Activated CD4-positive, alpha-beta T cell treated with anti-CD3 and anti-CD28 coated beads for 4 hours (primary cell): Measurements from ENCODE around the gene TESMIN.
A peak's percentile ranks its signal among the peaks of the same experiment; 100 is the strongest.

Experiments
- DNase-seq, 2 donors: peaks; one replicate each; pipeline ENCODE4 v3.0.0-alpha.2; 2020

TESMIN gene, protein sequence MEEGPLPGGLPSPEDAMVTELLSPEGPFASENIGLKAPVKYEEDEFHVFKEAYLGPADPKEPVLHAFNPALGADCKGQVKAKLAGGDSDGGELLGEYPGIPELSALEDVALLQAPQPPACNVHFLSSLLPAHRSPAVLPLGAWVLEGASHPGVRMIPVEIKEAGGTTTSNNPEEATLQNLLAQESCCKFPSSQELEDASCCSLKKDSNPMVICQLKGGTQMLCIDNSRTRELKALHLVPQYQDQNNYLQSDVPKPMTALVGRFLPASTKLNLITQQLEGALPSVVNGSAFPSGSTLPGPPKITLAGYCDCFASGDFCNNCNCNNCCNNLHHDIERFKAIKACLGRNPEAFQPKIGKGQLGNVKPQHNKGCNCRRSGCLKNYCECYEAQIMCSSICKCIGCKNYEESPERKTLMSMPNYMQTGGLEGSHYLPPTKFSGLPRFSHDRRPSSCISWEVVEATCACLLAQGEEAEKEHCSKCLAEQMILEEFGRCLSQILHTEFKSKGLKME

DNA sequence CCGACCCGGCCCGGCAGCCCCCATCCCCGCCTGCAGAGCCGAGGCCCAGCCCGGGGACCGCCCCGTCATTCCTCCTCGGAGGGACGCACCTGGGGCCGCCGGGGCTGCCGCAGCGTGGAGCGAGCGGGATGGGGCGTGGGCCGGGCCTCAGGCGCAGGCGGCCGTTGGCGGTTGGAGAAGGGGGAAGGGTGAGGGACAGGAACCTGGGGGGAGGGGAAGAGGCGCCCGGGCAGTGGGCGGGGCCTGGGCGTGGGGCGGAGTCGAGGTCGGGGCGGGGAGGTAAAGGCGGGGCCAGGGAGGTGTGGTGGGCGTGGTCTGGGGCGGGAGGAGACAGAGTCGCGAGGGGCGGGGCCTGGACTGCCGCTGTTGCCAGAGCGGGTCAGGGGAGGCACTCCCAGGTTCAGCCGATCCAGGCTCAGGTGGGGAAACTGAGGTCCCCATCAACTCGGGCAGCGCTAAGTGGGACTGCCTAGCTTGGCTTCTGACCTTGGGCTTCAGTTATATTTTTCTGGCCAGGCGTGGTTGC lies at the start of gene TESMIN:
Gene TESMIN, minus strand, starts transcription at position 190 of the 526 bp plus-strand sequence. CDS start 860 bp downstream, outside the sequence.
- DNase-seq, result peak; percentile 96

DNA sequence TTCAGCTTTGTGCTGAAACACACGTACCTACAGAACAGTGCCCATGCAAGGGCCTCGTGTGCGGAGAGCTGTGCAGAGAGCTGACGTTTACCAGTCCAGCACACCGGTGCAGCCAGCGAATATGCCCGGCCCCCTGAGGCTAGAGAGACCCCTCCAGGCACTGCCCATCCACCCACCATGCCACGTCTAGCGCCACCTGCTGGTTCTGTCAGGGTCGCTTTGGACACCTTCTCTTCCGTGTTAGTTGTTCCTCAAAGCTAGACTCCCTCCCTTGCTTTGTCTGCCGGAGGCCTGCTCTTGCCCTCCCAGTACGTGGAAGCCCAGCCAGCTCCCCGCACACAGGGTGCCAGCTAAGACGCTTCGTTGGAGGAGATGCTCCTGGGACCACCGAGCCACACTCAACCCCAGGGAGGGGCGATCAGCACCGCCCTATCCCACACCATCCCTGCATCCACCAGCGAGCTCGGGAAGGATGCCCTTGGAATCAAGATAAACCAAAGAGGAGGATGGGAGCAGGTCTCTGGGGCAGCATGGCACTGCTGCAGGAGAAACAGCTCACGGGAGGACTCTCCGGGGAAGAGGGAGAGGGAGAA lies 47.0 kb upstream of the TESMIN start:
- DNase-seq, result peak; percentile 35 to 38

DNA sequence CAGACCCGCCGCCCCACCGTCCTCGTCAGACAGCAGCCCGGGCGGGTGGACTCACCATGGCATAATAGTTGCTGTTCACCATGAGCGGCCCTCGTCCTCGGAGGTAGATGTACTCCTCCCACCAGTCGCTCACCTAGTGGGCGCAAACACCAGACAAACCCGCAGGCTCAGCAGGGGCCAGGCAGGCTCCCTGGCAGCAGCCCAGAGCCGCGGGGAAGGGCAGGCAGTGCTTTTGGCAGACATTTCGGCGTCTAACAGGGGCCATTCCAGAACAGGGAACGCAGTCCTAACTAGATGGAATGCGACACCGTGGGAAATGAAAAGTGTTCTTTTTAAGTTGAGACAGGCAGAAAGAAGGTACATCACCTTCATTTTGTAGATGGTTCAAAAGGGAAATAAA lies 45.5 kb upstream of the TESMIN start:
- no peak for DNase-seq

DNA sequence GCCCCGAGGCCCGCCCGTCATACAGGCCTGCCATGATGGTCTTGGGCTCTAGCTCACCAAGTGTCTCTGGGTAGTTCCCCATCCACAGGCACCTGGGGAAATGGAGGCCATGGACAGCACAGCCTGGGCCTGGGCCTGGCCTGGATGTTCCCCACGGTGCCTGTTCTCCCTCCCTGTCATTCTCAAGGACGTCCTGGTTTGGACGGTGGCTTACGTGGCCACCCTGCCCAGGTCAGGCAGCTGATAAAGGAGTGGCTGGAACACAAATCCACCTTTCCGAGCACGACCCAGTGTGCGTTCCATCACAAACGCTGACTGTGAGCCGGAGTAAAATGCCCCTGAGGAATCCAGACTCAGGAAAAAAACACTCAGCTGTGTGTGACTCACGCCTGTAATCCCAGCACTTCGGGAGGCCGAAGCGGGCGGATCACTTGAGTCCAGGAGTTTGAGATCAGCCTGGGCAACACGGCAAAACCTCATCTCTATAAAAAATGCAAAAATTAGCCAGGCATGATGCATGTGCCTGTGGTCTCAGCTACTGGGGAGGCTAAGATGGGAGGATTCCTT lies 41.2 kb upstream of the TESMIN start:
- DNase-seq, result no peak

DNA sequence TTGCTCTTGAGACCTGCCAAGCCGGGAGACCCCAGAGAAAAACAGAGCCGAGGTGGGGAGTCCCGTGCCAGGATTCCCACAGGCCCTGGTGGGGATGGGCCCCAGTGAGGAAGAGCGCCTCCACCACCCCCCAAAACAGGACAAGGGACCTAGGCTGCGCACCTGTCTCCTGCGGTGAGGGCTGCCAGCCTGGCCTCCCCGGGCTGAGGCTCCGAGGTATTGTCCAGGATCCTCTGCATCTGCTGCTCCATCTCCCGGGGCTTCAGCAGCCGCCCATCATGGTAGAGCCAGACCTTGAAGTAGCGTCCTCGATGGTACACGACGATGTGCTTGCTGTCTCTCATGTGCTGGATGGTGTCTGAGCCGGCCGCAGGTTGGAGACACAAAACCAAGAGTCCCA lies 33.3 kb upstream of the TESMIN start:
- no peak for DNase-seq

DNA sequence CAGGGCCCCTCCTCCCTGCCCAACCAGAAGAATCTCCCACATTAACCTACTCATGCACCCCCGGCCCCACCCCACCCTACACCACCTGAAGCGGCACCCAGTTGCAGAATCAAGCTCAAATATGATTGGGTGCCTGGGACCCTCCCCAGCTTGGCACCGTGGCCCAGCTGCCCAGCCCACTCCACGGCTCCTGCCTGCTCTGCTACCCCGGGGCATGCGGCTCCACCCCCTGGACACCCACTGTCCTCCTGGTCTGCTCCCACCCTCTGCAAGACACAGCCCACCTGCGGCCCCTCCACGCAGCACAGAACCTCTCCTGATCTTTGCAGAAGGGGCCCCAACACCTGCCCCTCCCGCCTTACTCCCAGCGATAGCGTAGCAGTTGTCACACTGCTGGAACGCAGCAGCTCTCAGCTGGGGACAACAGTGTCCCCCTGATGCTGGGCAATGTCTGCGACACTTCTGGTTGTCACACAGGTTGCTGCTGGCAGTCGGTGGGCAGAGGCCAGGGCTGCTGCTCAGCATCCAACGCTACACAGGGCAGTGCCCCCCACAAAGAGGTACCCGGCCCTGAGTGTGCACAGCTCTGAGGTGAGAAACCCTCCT lies 32.0 kb upstream of the TESMIN start:
- no peak for DNase-seq

DNA sequence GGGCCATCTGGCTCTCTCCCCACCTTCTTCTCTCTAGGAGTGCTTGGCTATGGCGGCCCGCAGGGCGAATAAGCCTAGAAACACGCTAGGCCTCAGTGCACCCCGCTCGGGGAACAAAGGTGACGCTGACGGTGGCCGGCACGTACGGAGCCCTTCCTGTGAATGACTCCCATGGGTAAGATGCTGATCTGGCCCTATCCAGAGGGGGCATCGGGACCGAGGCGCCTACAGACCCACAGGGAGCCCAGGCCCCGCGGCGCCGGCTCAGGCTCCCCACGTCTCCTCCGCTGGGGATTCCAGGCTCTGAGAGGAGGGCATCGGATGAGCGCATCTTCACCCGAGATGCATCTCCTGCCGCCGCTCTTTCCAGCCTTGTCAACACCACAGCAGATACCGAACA lies 31.4 kb upstream of the TESMIN start:
- no peak for DNase-seq

DNA sequence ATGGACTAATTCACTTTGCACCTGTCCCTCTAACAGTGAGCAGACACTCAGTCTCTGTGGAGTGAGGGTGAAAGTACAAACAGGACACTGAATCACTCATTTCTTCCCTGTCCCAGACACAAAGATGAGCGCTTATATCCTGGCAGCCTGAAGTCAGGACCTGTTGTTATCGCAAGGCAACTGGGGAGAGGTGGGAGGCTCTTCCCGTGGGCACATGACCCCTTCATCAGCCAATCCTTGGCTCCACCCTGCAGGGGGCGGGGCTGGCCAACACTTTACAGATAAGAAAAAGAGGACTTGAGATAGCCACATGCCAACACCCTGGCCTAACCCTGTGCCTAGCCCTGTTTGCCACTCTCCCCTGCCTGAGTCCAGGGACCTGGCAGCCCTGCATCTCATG lies 29.5 kb upstream of the TESMIN start:
- DNase-seq, result no peak

DNA sequence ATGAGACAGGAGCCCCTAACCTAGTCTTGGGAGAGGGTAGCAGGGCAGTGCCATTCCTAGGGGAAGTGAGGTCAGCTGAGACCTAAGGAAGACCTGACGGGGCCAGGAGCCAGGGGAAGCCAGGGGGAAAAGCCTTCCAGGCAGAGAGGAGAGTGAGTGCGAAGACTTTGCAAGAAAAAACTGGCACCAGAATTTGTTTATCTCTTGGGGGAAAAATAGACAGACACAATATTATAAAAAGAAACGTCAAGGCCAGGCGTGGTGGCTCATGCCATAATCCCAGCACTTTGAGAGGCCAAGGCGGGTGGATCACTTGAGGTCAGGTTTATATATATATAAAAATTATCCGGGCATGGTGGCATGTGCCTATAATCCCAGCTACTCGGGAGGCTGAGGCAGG lies 26.9 kb upstream of the TESMIN start:
- no peak for DNase-seq

DNA sequence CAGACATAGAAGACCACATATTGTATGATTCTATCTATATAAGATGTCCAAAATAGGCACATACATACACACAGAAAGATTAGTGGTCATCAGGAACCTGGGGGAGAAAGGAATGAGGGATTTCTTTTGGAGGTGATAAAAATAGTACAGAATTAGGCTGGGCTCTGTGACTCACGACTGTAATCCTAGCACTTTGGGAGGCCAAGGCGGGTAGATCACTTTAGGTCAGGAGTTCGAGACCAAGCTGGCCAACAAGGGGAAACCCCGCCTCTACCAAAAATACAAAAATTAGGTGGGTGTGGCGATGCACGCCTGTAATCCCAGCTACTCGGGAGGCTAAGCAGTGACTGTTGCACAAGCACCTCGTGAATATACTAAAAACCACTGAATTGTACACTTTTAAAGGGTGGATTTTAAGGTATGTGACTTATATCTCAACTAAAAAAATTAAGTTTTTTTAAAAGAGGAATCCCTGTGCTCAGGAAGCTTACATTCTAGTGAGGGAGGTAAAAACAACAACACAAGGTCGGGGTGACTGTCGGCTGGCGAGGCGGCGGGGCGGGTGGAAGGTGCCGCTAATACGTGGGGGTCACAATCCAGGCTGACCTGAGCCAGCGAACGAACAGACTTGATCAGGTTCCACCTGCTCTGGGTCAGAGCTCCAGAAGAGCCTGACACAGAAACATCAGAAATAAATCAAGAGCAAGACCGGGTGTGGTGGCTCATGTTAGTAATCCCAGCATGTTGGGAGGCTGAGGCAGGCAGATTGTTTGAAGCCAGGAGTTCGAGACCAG lies 25.3 kb upstream of the TESMIN start:
- DNase-seq, result no peak

DNA sequence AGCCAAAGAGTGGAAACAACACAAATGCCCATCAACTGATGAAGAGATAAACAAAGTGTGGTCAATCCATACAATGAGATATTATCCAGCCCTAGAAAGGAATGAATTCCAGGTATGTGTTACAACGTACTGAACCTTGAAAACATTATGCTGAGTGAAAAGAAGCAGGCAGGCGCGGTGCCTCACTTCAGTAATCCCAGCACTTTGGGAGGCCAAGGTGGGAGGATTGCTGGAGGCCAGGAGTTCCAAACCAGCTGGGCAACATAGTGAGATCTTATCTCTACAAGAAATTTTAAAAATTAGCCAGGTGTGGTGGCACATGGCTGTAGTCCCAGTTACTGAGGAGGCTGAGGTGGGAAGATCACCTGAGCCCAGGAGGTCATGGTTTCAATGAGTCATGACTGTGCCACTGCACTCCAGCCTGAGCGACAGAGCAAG lies 24.6 kb upstream of the TESMIN start:
- DNase-seq, result no peak

DNA sequence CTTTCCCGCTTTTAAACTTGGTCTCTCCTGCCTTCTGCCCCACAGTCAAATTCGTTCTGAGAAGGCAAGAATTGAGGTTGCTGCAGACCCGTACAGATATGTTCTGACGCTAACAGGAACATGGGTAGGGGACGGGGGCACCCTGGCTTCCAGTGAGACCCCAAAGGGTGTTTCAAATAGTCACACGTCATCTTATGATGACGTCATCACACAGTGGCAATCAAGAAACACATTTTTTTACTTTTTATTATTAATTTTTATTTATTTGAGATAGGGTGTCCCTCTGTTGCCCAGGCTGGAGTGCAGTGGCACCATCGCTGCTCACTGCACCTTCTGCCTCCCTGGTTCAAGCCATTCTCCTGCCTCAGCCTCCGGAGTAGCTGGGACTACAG lies 22.9 kb upstream of the TESMIN start:
- no peak for DNase-seq

DNA sequence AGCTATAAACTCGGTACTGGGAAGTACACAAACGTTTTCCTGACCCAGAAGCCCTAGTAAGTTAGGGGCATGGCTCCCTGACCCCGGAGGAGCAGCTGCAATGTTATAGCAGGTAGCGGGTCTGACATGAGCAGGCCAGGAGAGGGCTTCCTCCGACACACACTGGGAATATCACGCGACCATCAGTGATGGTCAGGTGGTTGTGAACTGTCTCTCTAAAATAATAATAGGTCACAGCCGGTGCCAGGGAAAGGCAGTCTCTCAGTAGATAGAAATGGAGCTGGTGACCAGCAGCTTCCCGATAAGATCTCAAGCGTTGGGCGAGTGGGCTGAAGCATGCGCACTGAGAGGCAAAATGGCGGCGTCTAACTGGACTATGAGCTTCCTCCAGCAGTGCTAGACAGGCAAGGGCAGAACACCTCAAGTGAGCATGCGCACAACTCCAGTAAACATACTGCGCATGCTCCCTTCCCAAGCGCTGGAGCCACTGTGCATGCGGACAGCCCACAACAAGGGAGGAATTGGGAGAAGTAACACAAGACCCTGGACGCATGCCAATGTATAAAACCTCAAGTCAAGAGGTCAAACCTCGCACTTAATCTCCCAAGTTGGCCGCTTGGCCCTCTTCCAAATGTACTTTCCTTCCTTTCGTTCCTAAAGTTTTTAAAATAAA lies 22.3 kb upstream of the TESMIN start:
- no peak for DNase-seq

DNA sequence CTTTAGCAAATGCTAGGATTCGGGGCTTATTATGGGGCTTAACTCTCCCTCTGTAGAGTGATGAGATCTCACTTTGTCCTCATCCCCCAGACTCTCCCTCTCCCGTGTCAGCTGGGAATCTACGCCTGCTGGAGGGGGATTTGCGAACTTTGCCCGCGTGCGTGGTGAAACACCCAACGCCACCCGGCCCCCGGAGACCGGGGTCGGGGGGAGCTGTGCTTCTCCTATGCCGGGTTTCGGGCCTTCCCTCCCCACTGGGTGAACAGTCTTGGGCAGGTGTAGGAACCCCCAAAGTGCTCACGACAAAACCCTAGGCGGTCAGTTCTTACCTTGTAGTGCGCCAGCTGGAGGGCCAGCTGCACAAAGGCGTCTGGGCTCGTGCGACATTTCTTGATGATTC lies 21.6 kb upstream of the TESMIN start:
- no peak for DNase-seq

DNA sequence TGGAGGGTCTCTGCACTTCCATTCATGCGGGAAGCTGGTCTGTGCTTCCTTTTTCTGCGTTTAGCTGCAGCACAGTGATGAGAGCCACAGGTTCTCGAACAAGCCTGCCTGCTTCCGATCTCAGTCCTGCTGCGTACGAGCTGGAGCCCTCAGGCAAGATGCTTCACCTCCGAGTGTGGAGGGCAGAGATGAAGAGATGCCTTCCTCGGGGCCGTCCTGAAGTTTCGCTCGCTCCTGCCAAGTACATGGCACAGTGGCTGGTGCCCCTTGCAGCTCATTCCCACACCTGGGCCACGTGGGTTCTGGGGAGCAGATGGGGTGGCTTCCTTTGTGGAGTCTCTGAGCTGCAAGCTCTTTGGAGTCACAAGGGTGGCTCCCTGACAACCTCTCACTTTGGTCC lies 19.5 kb upstream of the TESMIN start:
- no peak for DNase-seq

DNA sequence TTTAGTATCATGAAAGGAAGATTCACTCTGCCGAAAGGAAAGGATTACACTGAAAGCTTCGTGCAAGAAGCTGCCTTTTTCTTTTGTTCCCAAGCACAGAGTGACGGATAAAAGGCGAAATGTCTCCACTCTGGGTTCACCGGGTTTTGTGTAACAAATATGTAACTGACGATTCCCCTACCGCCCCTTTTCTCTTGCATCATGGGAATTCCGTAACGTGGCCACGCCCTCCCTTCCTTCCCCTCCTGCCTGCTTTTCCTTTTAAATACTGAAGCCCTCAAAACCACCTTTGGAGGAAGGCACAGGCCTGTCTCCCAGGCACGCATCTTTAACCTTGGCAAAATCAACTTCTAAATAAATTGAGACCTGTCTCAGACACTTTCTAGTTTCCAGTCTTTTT lies 16.4 kb upstream of the TESMIN start:
- no peak for DNase-seq

DNA sequence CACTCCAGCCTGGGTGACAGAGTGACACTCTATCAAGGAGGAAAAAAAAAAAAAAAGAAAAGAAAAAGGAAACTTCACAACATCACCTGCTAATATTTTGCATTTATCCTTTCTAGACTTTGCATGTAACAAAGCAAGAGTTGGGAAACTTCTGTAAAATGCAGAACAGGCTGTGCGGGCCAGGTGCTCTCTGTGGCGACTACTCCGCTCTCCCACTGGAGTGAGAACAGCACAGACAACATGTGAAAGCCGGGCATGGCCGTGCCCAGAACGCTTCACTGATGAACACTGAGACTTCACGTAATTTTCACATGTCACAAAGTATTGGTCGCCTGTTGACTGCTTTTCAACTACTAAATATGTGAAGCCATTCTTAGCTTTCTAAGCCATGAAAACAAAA lies 15.5 kb upstream of the TESMIN start:
- DNase-seq, result no peak

DNA sequence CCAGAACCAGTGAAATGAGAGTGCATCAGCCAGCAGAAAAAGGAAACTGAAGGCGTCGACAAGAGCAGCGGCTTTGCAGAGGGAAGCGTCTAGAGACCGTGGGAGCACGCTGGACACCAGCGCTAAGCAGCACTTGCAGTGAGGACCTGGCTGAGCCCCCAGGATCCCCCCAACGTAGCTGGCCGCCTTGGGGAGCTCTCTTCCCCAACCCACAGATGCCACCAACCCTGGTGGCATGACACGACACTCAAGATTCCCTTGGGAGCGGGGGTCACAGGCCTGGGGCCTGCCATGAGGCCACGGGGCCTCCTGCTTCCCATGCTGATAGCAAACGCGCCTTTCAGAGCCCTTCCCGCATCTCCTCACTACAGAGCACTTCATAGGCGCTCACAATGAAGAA lies 13.4 kb upstream of the TESMIN start:
- DNase-seq, result no peak

DNA sequence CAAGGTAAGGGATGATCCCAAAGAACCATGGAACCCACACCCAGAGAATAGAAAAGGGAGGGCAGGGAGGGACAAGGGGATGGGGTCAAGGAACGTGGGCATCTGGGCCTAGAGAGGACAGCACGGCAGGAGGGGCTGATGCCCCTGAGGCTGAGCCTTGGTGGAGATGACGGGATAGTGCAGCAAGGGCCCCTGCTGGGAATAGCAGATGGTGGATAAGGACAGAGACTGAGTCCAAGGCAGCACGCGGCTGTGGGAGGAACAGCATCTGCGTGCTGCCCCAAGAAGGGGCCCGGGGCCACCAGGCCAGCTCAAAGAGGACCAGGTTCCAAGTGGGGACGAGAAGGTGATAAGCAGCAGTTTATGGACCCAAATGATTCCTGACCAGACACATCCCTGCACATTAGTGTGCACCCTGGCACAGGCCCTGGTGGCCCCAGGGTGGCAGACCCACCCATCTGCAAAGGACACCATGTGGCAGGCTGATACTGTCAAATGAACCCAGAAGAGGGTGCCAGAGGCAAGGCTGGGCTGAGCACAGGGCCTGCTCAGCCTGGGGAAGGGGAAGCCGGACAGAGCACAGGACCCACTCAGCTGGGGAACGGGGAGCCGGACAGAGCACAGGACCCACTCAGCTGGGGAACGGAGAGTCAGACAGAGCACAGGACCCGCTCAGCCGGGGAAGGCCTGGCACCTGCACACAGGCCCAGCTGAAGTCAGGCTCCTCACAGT lies 12.8 kb upstream of the TESMIN start:
- no peak for DNase-seq

DNA sequence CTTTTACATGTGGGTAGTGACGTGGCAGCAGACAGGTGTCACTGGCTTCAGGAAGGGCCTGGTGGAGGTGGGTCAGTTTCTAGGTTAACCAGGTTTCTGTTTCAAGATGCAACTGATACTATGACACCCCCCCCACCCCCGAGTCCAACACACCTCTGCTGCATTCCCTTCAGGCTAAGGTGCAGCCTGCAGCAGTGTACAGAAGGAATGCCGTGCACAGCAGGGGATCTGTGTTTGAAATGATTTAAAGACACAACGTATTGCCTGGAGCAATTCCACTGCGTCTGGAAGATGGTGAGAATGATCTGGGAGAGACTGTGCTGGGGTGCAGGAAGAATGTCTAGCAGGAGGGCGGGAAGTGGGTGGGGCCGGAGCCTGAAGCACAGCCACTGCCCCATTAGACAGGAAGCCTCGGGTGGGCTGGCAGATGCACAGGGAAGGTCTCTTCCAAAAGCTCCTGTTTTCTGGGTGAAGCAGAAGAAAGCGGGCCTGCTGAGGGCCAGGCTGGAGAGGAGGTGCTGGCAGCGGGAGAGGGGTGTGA lies 11.9 kb upstream of the TESMIN start:
- no peak for DNase-seq

DNA sequence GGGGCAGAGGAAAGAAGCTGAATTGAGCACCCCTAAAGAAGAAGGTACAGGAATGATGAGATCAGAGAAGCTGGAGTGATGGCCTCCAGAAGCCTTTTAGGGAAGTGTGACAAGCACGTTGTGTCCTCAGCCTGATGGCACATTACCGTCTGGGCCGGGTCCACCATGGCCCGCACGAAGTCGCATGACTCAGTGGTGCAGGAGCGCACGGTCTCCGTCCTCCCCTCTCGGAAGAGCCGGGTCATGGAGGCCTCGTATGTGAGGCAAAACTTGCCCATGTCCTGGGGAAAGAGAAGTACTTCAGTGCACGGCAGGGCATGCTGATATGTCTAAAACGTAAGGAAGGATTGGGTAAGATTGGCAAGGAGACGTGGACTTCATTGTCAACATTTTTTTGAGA lies 11.2 kb upstream of the TESMIN start:
- DNase-seq, result no peak
